ENCODE data around the gene EIF2AK3. TPM values are rescaled to one million over a fixed set of nuclear protein-coding genes. Genes with fewer than 3 reads are reported as not detected.

The EIF2AK3 gene
- polyA plus RNA-seq, 1 donor (not counting 4 experiments of a cell fraction or from before 2014, with no cell fraction given), result 10.9 TPM

DNA sequence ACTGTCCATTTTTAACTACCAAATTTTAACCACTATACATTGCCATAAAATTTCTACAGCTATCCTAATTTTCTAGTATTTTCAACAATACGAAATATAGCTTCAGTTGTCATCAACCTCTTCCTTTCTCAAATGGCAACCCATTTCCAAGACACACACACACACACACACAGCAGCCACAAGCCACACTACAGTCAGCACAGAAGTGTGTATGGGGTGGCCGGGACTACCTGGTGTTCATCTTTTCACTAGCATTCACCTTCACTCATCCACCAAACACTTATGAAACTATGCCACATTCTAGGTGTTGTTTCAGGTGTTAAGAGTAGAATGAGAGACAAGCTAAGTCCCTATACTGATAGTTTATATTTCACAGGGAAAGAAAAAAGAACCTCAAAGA is 62.9 kb downstream of the EIF2AK3 start:
- TF ChIP-seq, protein P1, sequence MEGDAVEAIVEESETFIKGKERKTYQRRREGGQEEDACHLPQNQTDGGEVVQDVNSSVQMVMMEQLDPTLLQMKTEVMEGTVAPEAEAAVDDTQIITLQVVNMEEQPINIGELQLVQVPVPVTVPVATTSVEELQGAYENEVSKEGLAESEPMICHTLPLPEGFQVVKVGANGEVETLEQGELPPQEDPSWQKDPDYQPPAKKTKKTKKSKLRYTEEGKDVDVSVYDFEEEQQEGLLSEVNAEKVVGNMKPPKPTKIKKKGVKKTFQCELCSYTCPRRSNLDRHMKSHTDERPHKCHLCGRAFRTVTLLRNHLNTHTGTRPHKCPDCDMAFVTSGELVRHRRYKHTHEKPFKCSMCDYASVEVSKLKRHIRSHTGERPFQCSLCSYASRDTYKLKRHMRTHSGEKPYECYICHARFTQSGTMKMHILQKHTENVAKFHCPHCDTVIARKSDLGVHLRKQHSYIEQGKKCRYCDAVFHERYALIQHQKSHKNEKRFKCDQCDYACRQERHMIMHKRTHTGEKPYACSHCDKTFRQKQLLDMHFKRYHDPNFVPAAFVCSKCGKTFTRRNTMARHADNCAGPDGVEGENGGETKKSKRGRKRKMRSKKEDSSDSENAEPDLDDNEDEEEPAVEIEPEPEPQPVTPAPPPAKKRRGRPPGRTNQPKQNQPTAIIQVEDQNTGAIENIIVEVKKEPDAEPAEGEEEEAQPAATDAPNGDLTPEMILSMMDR (optimal IDR thresholded peaks at IDR 0.05 in 1 of 3, IDR thresholded peaks at IDR 0.05 in 1 of 3, conservative IDR thresholded peaks at IDR 0.05 in 1 of 3; ENCODE audit: extremely low read depth in 1 of 3, insufficient read depth in 2 of 3, low read length in 3 of 3), result no peak
- no peak for TF ChIP-seq EZH2 (IDR thresholded peaks at IDR 0.05; ENCODE audit: low read length)
- DNase-seq (ENCODE audit: low read depth, low spot score), result no peak
- Histone ChIP-seq H3K4me1 (ENCODE audit: control insufficient read depth, extremely low read depth, insufficient read depth, low read length) (no peaks in the 10 kb centered on the region), H3K79me2 (ENCODE audit: control insufficient read depth, insufficient read depth, low read length) (no peaks in the 10 kb centered on the region), H3K9me3 (ENCODE audit: control insufficient read depth, low read depth, low read length) (no peaks in the 10 kb centered on the region), H3K4me2 (ENCODE audit: control insufficient read depth, extremely low read depth, insufficient read depth, low read depth, low read length) (no peak overlapping the region), H2AFZ (ENCODE audit: control insufficient read depth, low read length) (no peak overlapping the region), H3K9me1 (ENCODE audit: control insufficient read depth, extremely low read depth, insufficient read depth, low read length) (no peaks in the 10 kb centered on the region), H3K9ac (ENCODE audit: control insufficient read depth, extremely low read depth, insufficient read depth, low read length) (no peak overlapping the region), H4K20me1 (ENCODE audit: control insufficient read depth, extremely low read depth, insufficient read depth, low read length) (no peaks in the 10 kb centered on the region), H3K36me3 (ENCODE audit: control insufficient read depth in 2 of 2, extremely low read depth in 1 of 2, insufficient read depth in 2 of 2, low read length in 2 of 2) (peaks cover 6 to 7% of the 10 kb centered on the region in 2 experiments), H3K27ac (ENCODE audit: control insufficient read depth, insufficient read depth, low read length) (no peak overlapping the region), H3K4me3 (ENCODE audit: control insufficient read depth in 2 of 3, extremely low read depth in 1 of 3, insufficient read depth in 2 of 3, low read depth in 1 of 3, low read length in 3 of 3) (no peak overlapping the region), H3K27me3 (ENCODE audit: control insufficient read depth, extremely low read depth, insufficient read depth, low read length) (no peaks in the 10 kb centered on the region)
- no peak for FAIRE-seq
- dilution Hi-C loops (cut with MboI; ENCODE audit: extremely low pct_ligation_motif_present, low sequenced_read_pairs), result no loop called here

DNA sequence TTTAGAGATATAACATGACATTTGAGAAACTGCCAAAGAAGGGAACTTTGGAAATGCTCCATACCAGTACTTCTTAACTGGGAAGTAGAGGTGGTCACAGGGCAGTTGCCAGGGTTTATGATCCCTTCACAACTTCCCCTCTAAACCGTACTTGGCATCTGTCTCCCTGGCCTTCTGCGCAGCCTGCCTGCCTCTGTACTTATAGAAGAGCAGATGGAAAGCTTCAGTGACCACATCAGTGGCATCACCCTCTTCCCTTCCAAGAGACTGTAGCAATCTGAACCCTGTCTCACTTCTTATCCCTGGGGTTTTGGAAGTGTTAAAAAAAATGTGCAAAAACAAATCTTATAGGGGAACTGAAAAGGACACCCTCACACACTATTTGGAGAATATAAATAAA is 64.1 kb downstream of the EIF2AK3 start:
- FAIRE-seq, result no peak
- no peak overlapping the region for H3K4me3 ChIP-seq (ENCODE audit: control insufficient read depth in 2 of 3, extremely low read depth in 1 of 3, insufficient read depth in 2 of 3, low read depth in 1 of 3, low read length in 3 of 3)

More for the DNA sequence above, 64.1 kb downstream of the EIF2AK3 start:
- Histone ChIP-seq H3K4me2 (ENCODE audit: control insufficient read depth, extremely low read depth, insufficient read depth, low read depth, low read length) (no peak overlapping the region), H3K9me1 (ENCODE audit: control insufficient read depth, extremely low read depth, insufficient read depth, low read length) (no peaks in the 10 kb centered on the region), H3K27me3 (ENCODE audit: control insufficient read depth, extremely low read depth, insufficient read depth, low read length) (no peaks in the 10 kb centered on the region), H3K79me2 (ENCODE audit: control insufficient read depth, insufficient read depth, low read length) (no peaks in the 10 kb centered on the region), H3K9me3 (ENCODE audit: control insufficient read depth, low read depth, low read length) (no peaks in the 10 kb centered on the region), H3K27ac (ENCODE audit: control insufficient read depth, insufficient read depth, low read length) (no peak overlapping the region), H3K36me3 (ENCODE audit: control insufficient read depth in 2 of 2, extremely low read depth in 1 of 2, insufficient read depth in 2 of 2, low read length in 2 of 2) (peaks cover 4 to 6% of the 10 kb centered on the region in 2 experiments), H3K9ac (ENCODE audit: control insufficient read depth, extremely low read depth, insufficient read depth, low read length) (no peak overlapping the region), H3K4me1 (ENCODE audit: control insufficient read depth, extremely low read depth, insufficient read depth, low read length) (no peaks in the 10 kb centered on the region), H4K20me1 (ENCODE audit: control insufficient read depth, extremely low read depth, insufficient read depth, low read length) (no peaks in the 10 kb centered on the region), H2AFZ (ENCODE audit: control insufficient read depth, low read length) (no peak overlapping the region)
- TF ChIP-seq, protein P1 (optimal IDR thresholded peaks at IDR 0.05 in 1 of 3, IDR thresholded peaks at IDR 0.05 in 1 of 3, conservative IDR thresholded peaks at IDR 0.05 in 1 of 3; ENCODE audit: extremely low read depth in 1 of 3, insufficient read depth in 2 of 3, low read length in 3 of 3), result no peak
- TF ChIP-seq EZH2 (IDR thresholded peaks at IDR 0.05; ENCODE audit: low read length), result no peak
- DNase-seq (ENCODE audit: low read depth, low spot score), result no peak
- dilution Hi-C loops (cut with MboI; ENCODE audit: extremely low pct_ligation_motif_present, low sequenced_read_pairs), result no loop called here
